ENCODE results near the gene SLC37A3.

Gene SLC37A3

DNA sequence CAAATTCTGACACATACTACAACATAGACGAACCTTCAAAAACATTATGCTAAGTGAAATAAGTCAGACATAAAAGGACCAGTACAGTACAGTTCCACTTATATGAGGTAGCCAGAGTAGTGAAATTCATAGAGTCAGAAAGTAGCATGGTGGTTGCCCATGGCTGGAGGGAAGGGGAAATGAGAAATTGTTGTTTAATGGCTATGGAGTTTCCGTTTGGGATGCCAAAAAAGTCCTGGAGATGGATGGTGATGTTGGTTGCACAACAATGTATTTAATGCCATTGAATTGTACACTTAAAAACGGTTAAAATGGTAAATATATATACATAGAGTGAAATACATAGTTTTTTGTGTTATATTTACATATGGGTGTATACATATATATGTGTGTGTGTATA, 2.1 kb upstream of the SLC37A3 start:
- no peak for DNase-seq

DNA sequence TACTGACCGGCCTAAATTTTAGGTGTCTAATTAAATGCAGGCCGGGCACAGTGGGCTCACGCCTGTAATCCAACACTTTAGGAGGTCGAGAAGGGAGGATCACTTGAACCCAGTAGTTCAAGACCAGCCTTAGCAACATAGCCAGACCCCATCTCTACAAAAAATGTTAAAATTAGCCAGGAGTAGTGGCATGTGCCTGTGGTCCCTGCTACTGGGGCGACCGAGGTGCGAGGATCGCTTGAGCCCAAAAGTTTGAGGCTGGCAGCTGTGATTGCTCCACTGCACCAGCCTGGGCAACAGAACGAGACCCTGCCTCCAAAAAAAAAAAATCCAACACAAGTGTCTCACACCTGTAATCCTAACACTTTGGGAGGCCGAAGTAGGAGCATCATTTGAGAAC, 491 bp upstream of the SLC37A3 start:
- no peak for DNase-seq

DNA sequence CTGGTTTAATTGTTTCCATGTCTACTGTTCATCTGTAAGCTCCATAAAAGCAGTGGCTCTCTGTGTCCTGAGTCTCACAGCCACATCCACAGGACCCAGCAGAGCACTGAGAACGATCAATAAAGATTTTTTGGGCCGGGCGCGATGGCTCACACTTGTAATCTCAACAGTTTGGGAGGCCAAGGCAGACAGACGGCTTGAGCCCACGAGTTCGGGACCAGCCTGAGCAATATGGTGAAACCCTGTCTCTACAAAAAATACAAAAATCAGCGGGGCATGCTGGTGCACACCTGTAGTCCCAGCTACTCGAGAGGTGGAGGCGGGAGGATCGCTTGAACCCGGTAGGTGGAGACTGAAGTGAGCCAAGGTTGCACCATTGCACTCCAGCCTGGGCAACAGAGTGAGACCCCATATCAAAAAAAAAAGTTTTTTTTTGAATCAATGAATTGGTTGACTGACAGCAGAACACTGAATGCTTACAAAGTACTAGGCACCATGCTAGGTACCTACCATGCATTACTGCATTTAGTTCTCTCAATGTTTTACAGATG, 4.5 kb downstream of the SLC37A3 start:
- no peak for DNase-seq

- DNase-seq, result no peak
Measured at GRCh38 chr7:140391634-140392033, 6.7 kb downstream of the SLC37A3 start.

DNA sequence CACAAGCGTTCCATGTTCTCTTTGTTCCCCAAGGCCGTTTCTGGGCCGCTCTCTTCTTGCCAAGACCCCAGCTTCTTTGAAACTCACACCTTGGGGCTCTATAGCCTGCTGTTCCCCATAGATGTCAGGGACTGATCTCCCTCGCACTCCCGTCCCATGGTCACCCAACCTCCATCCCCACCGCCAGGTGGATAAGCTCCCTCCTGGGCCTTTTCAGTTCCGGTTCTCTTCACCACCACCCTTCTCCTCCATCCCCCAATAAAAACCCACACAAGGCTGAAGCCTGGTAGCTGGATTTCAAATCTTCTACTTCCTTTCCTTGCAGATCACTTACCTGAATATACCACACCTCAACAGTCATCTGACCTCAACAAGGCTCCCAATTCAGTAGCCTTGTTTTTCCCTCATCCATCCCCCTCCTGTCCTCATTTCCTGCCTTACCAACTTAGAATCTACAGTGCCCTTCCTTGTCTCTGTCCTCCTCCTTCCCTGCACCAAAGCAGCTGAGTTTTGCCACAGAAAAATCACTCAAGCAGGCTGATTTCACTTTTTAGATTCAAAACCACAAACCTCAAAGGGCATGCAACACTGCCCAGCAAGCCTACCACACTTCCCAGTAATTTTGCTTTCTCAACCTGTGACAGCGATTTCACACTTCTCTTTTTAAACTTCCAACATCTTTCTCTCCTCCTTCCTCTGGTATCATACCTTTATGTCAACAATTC, 7.7 kb downstream of the SLC37A3 start:
- DNase-seq, result no peak

DNA sequence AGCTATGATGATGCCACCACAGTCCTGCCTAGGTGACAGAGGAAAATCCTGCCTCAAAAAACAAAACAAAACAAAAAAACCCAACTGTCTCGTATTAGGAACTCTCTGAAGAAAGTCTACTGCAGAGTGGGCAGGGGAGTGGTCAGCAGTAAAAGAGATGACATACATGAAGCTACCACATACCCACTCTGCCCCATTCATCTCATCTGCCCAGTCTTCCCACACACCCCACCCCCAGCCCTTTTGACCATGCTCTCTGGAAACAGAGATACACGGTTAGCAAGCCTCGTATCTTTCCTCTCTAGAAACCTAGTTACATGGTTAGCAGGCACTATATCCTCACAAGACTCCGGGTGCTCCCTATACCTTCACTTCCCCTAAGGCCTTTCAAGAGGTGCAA, 8.3 kb downstream of the SLC37A3 start:
- DNase-seq, result no peak

GRCh38 chr7:140389445-140389844, 8.9 kb downstream of the SLC37A3 start:
- DNase-seq, result no peak

DNA sequence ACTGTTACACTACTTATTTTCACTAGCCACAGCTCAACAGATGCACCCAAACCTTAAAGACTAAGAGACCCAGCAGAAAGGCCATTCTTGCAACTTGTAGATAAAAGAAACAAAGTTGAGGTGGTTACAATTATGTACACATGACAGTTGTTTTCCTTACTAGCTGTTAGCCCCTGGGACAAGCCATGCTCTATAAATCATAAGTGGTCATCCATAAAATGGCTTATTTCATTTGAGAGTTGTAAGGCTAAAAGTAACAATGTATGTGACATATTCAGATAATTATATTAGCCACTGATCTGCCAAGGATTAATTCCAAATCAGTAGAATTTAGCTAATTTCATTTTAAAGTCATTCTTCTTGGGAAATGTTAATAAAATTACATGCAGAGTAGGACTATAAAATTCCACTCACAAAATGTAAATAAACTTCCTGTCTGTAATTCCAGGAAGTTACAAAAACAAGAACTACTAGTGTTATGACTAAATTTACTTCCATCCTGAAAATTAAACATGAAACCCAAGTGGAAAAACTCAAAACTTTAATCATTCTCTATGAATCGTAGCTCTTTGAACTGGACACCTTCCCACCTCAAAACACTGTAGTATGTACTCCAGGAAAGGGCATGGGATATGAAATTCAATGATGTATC, 13.3 kb downstream of the SLC37A3 start:
- no peak for DNase-seq

GRCh38 chr7:140383954-140384713, 14.2 kb downstream of the SLC37A3 start:
- DNase-seq, result no peak

DNA sequence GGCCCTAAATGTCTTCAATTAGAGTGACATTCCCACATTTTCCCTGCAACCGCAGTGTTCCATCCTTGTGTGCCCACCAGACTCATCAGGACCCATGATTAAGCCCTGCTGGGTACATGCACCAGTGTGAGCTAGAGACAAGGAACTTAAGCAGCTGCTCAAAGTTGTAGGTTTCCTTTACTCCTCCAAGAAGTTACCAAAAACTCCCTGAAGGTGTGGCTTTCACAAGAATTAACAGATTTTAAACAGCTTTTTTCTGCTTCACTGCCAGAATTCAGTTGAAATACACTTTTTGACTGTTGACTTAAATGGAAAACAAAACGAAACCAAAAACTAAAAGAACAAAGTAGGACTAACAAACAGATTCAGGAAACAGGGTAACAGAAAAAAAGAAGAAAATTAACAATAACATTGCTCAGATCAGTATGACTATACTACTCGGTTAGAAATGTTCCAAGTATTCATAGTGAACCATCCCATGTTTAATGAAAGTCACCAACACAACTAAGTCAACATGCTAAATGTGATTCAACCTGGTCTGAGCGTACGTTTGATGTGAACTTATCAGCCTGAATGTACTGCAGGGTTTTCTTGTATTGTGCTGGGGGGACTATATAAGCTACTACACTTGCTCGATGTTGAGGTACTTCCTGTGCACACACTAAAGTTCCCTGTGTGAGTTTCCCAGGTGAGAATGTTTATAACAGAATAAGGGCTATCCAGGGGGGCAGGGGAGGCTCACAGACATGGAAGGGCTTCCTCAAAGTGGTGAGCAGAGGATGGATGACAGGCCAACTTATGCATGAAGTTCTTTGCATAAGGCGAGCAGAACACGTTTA, 22.2 kb downstream of the SLC37A3 start:
- DNase-seq, result no peak

DNA sequence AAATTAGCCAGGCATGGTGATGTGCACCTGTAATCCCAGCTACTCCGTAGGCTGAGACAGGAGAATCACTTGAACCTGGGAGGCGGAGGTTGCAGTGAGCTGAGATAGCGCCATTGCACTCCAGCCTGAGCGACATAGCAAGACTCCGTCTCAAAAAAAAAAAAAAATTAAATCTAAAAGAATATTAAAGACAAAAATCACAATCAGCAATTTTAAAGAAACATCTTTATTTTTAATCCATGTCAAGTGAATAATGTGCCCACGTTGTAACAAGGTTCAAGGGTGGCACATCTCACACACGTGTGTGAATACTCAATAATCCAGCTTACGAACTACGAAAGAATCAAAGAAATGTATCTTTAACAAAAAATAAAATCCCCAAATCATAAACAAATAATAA, 23.0 kb downstream of the SLC37A3 start:
- DNase-seq, result no peak

GRCh38 chr7:140369294-140369693, 29.0 kb downstream of the SLC37A3 start:
- DNase-seq, result no peak

GRCh38 chr7:140367528-140367927, 30.8 kb downstream of the SLC37A3 start:
- no peak for DNase-seq

DNA sequence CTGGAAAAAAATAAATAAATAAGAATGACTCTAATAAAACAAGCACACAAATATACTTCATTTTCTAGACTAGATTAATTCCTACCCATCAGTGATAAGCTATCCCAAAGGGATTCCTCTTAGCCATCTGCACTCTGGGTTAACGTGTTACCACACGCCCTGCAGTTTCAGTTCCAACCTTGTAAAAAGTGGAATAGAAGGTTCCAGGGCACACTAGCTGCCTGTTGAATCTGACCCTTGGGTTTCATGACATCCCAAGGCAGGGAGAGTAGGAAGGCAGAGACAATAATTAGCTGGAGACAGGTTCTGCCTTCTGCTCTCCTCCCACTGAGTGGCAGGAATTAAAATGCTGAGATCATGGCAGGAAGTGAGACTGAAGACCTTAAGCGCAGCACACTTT, 33.5 kb downstream of the SLC37A3 start:
- no peak for DNase-seq

GRCh38 chr7:140360697-140361229, 37.6 kb downstream of the SLC37A3 start:
- no peak for DNase-seq

DNA sequence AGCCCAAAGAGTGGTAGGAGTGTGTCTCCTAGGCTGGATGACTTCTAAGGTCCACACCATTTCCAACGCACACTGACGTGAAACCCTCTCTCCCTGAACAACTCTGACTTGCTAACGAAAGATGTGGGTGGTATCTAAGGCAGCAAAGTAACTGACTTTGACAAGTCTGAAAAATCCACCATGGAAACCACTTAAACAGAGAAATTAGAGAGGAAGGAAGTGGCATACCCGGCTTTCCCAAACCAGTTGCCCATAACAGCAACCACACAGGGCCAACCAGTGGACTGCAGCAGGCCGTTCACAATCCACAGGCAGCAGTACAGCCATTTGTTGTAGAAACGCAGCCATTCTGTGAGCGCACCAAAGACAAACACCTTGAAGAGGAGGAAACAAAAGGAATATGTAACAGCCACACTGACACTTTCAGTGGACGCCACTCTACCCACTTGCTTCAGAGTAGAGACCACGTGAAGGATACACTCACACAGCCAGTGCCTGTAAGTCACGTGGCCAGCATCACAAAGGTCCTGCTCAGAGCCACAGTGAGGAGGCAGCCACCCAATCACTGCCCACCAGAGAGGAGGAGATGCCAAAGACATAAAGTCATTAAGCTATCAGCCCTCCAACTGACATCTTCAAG, 39.8 kb downstream of the SLC37A3 start:
- no peak for DNase-seq

DNA sequence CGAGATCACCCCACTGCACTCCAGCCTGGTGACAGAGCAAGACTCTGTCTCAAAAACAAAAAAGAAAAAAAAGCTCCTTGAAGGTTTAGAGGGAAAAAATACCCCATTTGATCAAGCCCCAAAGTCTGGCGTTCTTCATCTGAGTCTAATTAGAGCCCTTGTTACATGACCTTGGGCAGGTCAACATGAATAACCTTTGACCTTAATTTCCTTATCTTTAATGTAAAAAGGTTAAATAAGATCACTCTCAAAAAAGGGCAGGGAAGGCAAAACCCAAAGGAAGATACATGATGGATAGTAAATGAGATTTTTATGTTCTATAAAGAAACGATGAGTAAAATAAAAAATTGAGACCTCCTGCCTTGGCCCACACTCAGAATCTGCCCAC, 40.3 kb downstream of the SLC37A3 start:
- DNase-seq, result no peak

DNA sequence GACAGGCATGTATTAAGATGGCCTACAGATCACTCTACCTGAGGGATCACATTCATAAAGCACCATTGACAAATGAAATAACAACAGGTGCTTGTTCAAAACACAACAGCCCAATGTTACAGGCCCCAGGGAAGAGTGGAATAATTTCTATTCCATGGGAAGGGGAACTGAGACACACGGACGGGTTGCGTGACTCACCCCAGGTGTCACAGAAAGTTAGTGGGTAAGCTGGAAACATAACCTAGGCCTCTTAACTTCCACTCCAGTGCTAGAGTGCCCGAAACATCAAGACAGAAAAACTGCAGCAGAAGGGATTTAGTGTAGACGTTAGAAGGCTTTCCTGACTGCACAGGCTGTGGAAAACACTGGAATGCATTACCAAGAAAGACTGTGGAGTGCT, 48.3 kb downstream of the SLC37A3 start:
- DNase-seq, result no peak

DNA sequence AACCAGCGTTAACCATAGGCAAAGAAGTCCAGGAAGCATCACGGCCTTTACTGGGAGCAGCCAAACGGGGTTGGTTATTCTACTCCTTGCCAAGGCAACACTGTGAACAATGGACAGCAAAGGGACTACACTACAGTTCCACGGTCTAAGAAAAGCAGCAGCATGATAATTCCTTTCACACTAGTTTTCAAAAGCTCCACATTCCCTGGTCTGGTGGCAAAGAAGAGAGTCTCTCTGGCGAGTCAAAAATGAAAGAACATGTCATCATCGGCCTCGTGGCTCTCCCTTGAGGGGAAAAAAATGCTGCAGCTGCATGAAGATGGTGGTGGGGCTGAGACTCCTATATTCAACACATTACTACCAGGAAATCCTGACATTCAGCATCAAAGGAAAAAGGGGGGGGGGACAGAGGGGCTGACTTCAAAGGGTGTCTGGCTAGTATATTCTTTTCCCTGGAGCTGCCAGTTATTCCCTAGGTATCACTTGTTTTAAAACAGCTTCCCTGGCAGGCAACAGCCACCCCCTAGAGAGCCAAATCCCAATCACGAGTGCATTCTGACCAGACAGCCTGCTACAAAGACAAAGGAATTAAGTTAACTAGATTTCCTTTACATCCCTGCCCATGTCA, 49.1 kb downstream of the SLC37A3 start:
- no peak for DNase-seq

DNA sequence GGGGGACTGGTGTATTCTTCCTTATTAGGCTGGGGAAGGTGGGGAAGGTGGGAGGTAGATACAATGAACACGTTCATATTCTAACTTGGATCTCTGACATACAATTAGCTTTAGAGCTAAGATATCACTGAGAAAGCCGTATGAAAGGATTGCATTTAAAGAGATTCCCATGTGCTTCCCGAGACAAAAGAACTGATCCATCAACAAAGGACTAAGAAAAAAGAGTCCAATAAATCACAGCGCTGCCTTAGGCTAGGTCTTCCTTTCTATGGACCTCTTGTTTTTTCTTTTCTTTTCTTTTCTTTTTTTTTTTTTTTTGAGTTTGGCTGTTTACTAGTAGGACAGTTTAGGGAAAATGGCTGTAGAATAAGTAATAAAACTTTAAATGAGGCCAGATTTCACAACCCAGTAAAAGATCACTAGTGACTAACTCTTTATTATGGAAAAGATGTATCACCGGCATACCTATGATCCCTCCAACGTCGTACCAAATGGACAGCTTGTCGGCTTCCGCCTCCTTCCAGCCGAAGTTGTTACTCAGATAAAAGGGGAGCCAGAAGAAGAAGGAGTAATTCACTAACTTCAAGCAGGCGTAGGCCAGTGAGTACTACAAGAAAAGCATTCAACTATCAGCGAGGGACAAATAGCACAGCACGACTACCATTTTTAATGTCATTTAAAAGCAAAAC, 50.0 kb downstream of the SLC37A3 start:
- no peak for DNase-seq

DNA sequence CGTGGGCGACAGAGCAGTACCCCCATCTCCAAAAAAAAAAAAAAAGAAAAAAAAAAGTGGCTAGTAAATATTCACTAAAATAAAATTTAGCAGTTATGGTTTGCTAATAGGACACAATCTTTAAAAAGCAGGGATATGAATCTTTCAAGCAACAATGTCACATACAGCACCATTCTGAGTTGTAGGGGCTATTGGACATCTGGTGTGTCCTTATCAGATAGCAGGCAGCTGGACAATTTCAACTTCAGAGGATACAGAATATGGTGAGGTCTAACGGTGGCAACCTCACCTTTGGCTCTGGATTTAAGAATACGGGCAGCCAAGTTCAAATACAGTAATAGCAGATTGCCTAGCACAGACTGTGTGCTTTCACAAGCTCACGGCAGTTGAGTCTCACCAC, 51.1 kb downstream of the SLC37A3 start:
- DNase-seq, result no peak
